Thyroid gland (tissue), 4 donors: Measurements from ENCODE around the gene MAP3K3. TPM values are rescaled to one million over a fixed set of nuclear protein-coding genes. Genes with fewer than 3 reads are reported as not detected.
"Not testable (repeated sequence)": the region's sequence is repeated elsewhere in the genome, so short reads cannot be mapped to it uniquely, and the experiment has no call there.

Experiments used
- DNase-seq, 2 donors: peaks; one replicate each; pipeline ENCODE4 v3.0.0-alpha.2; 2019
- H3K27ac ChIP-seq, 3 donors: fragments of 200-600 bp; sonication (generic); 1 replicate in 2 of 3; 2 replicates in 1 of 3; pipeline ENCODE4 v1.5.1; 2016 to 2019; ENCODE audit warnings: mild to moderate bottlenecking in 1 of 3, moderate library complexity in 1 of 3
- H3K27me3 ChIP-seq: fragments of 200-600 bp; sonication (generic); one replicate; pipeline ENCODE4 v1.5.1; 2019
- H3K36me3 ChIP-seq, 2 donors: fragments of 200-600 bp; sonication (generic); one replicate each; pipeline ENCODE4 v1.5.1; 2016 to 2019
- H3K4me1 ChIP-seq, 2 donors: fragments of 200-600 bp; sonication (generic); one replicate each; pipeline ENCODE4 v1.5.1; 2017 to 2019
- H3K4me3 ChIP-seq, 3 donors: fragments of 200-600 bp; sonication (generic); replicated peaks in 1 of 3; 1 replicate in 2 of 3; 2 replicates in 1 of 3; pipeline ENCODE4 v1.5.1; 2016; ENCODE audit warnings: mild to moderate bottlenecking in 1 of 3
- H3K9me3 ChIP-seq: fragments of 200-600 bp; sonication (generic); one replicate; pipeline ENCODE4 v1.5.1; 2017
- POLR2A ChIP-seq, 2 donors: fragments of 450-650 bp; IDR thresholded peaks; one replicate each; pipeline ENCODE4 v1.6.1; 2017; ENCODE audit warnings: antibody characterized with exemption in 2 of 2, mild to moderate bottlenecking in 2 of 2, moderate library complexity in 1 of 2
- WGBS, 2 donors: methylation state at CpG; one replicate each; pipeline ENCODE4 v1.1.5; 2017; 5-methylcytosine and 5-hydroxymethylcytosine counted together
- intact Hi-C: fragments of 100-400 bp; cut with DNase I; formaldehyde crosslinking; loops from one replicate; pipeline ENCODE4 v1.15.1; 2023
- total RNA-seq, 4 donors: library from RNA; depleted of rRNA; stranded (reverse); fragments of >200 nt; gene quantifications; one replicate each; pipeline ENCODE4 v1.2.3, GENCODE V29; 2016
- TF ChIP-seq, protein P1 (sequence below), 6 experiments: fragments of 200-600 bp in 3 of 6; fragments of 450-650 bp in 3 of 6; sonication (generic) in 3 of 6; IDR thresholded peaks; one replicate each; pipeline ENCODE4 v1.5.1; 2016 to 2019; ENCODE audit warnings: antibody characterized with exemption in 6 of 6, mild to moderate bottlenecking in 2 of 6, inconsistent platforms in 1 of 6, moderate library complexity in 1 of 6

Gene MAP3K3
- total RNA-seq, 4 donors from 2014 or later = 38.6 to 68.0 (median 43.8) TPM

DNA sequence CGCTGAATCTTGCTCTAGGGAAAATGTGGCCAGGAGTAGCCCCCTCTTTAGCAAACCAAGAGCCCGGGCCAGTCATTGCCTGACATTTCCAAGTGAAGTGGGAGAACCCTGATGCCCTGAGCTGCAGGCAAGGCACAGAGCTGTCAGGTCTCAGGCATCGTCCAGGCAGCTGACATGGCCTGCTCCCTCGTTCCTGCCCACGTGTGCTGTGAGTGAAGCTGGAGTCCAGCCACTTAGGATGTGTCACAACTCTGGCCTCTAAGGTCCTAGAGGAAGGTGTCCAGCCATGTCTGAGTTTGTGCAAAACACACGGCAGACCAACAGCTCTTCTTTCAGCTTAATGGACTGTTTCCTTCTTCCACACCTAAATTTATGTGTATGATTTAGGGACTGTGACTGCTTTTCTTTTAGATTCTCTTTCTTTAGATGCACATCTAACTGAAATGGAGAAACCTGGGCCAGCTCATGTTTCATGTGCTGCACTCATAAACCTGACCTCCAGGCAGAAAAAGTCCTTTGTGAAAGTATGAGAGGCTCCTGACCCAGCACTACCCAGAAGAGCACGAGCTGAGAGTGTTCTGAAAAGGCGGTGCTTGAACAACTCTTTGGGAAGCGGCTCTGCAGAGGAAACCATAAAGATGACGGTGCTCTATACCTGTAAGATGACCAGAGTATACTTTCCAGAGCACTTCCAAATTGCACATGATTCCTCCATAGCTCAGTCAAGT is 92.5 kb downstream of the MAP3K3 start:
- no peak for DNase-seq
- Histone ChIP-seq H3K36me3 (peaks cover 13 to 17% of the 10 kb centered on the region in 2 donors), H3K4me1 (no peaks in the 10 kb centered on the region), H3K27ac (no peak overlapping the region), H3K4me3 (no peak overlapping the region), H3K27me3 (no peaks in the 10 kb centered on the region), H3K9me3 (no peaks in the 10 kb centered on the region)
- intact Hi-C loops = no loop called here
- 69 to 78% methylated on average over 7 to 10 of the region's 10 CpGs for WGBS, 2 donors
- TF ChIP-seq, protein P1, sequence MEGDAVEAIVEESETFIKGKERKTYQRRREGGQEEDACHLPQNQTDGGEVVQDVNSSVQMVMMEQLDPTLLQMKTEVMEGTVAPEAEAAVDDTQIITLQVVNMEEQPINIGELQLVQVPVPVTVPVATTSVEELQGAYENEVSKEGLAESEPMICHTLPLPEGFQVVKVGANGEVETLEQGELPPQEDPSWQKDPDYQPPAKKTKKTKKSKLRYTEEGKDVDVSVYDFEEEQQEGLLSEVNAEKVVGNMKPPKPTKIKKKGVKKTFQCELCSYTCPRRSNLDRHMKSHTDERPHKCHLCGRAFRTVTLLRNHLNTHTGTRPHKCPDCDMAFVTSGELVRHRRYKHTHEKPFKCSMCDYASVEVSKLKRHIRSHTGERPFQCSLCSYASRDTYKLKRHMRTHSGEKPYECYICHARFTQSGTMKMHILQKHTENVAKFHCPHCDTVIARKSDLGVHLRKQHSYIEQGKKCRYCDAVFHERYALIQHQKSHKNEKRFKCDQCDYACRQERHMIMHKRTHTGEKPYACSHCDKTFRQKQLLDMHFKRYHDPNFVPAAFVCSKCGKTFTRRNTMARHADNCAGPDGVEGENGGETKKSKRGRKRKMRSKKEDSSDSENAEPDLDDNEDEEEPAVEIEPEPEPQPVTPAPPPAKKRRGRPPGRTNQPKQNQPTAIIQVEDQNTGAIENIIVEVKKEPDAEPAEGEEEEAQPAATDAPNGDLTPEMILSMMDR (IDR thresholded peaks at IDR 0.05) = no peak
- TF ChIP-seq POLR2A (IDR thresholded peaks at IDR 0.05) = no peak

DNA sequence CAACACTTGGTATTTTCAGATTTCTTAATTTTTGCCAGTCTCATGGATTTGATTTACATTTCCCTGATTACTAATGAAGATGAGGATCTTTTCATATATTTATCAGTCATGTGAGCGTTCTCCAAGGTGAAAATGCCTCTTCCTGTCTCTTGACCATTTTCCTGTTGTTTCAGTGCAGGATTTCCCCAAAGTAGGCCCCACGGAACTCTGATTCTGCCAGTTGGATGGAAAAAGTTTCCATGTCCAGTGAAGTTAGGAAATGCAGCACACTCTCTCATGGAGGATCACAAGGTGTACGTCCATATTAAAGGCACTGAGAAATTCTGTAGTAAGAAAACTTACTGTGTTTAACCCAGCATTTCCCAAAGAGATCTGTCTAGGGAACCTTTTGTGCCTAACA is 94.2 kb downstream of the MAP3K3 start:
- TF ChIP-seq, protein P1 (IDR thresholded peaks at IDR 0.05) = no peak
- TF ChIP-seq POLR2A (IDR thresholded peaks at IDR 0.05) = no peak
- 86 to 90% methylated on average over 3 of the region's 3 CpGs for WGBS, 2 donors
- Histone ChIP-seq H3K36me3 (peaks cover 4 to 13% of the 10 kb centered on the region in 2 donors), H3K27me3 (no peaks in the 10 kb centered on the region), H3K9me3 (no peaks in the 10 kb centered on the region), H3K27ac (no peak overlapping the region), H3K4me1 (no peaks in the 10 kb centered on the region), H3K4me3 (no peak overlapping the region)
- intact Hi-C loops = no loop called here
- DNase-seq = no peak

DNA sequence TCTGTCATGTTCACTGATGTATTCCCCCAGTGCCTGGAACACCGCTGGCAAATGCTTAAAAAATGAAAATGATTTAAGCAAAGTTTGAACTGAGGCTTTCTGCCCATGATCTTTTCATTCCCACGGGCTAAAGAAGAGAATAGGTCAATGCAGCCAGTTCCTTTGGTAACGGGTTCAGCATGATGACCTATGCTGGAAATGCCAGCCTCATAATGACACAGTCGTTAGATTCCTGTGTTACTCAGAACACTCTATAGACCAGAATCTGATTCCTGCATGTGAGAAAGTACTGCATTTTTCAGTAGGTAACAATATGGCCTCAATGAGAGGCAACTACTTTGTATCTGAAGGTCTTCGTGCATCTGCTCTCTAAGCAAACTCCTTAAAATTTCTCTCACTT is 96.8 kb downstream of the MAP3K3 start:
- DNase-seq = no peak
- no peaks in the 10 kb centered on the region for H3K4me1 ChIP-seq
- 77 to 82% methylated on average over 5 of the region's 5 CpGs for WGBS, 2 donors
- H3K27ac ChIP-seq = no peak overlapping the region
- TF ChIP-seq POLR2A (IDR thresholded peaks at IDR 0.05) = no peak
- TF ChIP-seq, protein P1 (IDR thresholded peaks at IDR 0.05) = no peak
- no peaks in the 10 kb centered on the region for H3K9me3 ChIP-seq
- no peaks in the 10 kb centered on the region for H3K36me3 ChIP-seq
- intact Hi-C loops = no loop called here
- H3K4me3 ChIP-seq = no peak overlapping the region
- no peaks in the 10 kb centered on the region for H3K27me3 ChIP-seq

DNA sequence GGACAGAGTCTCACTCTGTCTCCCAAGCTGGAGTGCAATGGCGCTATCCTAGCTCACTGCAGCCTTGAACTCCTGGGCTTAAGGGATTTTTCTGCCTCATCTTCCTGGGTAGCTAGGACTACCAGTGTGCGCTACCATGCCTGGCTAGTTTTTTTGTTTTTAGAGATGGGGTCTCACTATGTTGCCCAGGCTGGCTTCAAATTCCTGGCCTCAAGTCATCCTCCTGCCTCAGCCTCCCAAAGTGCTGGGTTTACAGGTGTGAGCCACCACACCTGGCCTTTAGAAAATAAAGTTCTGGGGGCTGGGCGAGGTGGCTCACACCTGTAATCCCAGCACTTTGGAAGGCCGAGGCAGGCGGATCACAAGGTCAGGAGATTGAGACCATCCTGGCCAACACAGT is 98.0 kb downstream of the MAP3K3 start:
- WGBS, 2 donors = 95 to 98% methylated on average over 5 of the region's 5 CpGs
- H3K4me1 ChIP-seq, intact Hi-C loops, H3K27ac ChIP-seq, H3K4me3 ChIP-seq, H3K36me3 ChIP-seq, DNase-seq, H3K27me3 ChIP-seq, H3K9me3 ChIP-seq: not testable (repeated sequence)

DNA sequence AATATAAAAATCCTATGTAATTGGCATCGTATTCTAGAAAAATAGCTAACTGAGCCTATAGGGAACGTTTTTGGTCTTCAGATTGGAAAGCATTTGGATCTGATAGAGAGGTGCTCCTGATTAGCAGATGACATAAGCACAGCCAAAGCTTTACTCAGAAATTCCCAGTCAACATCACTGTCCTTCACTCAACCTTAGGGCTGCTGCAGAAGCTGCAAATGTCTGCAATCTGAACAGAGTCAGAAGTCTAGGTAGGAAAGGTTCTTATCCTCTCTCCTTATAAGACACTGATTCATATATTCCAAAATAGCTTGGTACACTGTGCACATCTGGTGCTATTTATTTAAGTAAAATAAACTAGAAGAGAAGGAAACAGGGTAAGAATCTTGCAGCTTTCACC is 100.2 kb downstream of the MAP3K3 start:
- Histone ChIP-seq H3K9me3 (no peaks in the 10 kb centered on the region), H3K27ac (no peak overlapping the region), H3K27me3 (no peaks in the 10 kb centered on the region), H3K4me3 (no peak overlapping the region), H3K36me3 (peaks cover 0 to 5% of the 10 kb centered on the region in 2 donors), H3K4me1 (no peaks in the 10 kb centered on the region)
- intact Hi-C loops = no loop called here
- DNase-seq = no peak
- no peak for TF ChIP-seq POLR2A (IDR thresholded peaks at IDR 0.05)
- TF ChIP-seq, protein P1 (IDR thresholded peaks at IDR 0.05) = no peak
- 75 to 80% methylated on average over 2 of the region's 2 CpGs for WGBS, 2 donors
